ENCODE data around the gene ERP27.

ERP27 gene

GRCh38 chr12:14959463-14959862 is 21.1 kb upstream of the ERP27 start:
- Histone ChIP-seq H3K4me3 (ENCODE audit: low read depth, low read length) (no peak overlapping the region), H3K9me3 (no peaks in the 10 kb centered on the region), H3K36me3 (no peaks in the 10 kb centered on the region), H3K4me1 (peaks cover 14% of the 10 kb centered on the region), H3K27me3 (no peaks in the 10 kb centered on the region)
- no peak for DNase-seq
- TF ChIP-seq, protein P1, sequence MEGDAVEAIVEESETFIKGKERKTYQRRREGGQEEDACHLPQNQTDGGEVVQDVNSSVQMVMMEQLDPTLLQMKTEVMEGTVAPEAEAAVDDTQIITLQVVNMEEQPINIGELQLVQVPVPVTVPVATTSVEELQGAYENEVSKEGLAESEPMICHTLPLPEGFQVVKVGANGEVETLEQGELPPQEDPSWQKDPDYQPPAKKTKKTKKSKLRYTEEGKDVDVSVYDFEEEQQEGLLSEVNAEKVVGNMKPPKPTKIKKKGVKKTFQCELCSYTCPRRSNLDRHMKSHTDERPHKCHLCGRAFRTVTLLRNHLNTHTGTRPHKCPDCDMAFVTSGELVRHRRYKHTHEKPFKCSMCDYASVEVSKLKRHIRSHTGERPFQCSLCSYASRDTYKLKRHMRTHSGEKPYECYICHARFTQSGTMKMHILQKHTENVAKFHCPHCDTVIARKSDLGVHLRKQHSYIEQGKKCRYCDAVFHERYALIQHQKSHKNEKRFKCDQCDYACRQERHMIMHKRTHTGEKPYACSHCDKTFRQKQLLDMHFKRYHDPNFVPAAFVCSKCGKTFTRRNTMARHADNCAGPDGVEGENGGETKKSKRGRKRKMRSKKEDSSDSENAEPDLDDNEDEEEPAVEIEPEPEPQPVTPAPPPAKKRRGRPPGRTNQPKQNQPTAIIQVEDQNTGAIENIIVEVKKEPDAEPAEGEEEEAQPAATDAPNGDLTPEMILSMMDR (IDR thresholded peaks at IDR 0.05; ENCODE audit: low read depth, low read length): no peak

GRCh38 chr12:14959126-14959440 is 20.7 kb upstream of the ERP27 start:
- TF ChIP-seq, protein P1 (IDR thresholded peaks at IDR 0.05; ENCODE audit: low read depth, low read length): no peak
- DNase-seq: no peak
- H3K4me1 ChIP-seq: peaks cover 14% of the 10 kb centered on the region
- H3K27me3 ChIP-seq: no peaks in the 10 kb centered on the region
- H3K9me3 ChIP-seq: no peaks in the 10 kb centered on the region
- no peak overlapping the region for H3K4me3 ChIP-seq (ENCODE audit: low read depth, low read length)
- no peaks in the 10 kb centered on the region for H3K36me3 ChIP-seq

- H3K9me3 ChIP-seq: no peaks in the 10 kb centered on the region
- H3K4me1 ChIP-seq: peaks cover 14% of the 10 kb centered on the region
- DNase-seq: no peak
- no peak overlapping the region for H3K4me3 ChIP-seq (ENCODE audit: low read depth, low read length)
- no peaks in the 10 kb centered on the region for H3K27me3 ChIP-seq
- TF ChIP-seq, protein P1 (IDR thresholded peaks at IDR 0.05; ENCODE audit: low read depth, low read length): no peak
- no peaks in the 10 kb centered on the region for H3K36me3 ChIP-seq
Observed at GRCh38 chr12:14958361-14959125, 20.2 kb upstream of the ERP27 start.

DNA sequence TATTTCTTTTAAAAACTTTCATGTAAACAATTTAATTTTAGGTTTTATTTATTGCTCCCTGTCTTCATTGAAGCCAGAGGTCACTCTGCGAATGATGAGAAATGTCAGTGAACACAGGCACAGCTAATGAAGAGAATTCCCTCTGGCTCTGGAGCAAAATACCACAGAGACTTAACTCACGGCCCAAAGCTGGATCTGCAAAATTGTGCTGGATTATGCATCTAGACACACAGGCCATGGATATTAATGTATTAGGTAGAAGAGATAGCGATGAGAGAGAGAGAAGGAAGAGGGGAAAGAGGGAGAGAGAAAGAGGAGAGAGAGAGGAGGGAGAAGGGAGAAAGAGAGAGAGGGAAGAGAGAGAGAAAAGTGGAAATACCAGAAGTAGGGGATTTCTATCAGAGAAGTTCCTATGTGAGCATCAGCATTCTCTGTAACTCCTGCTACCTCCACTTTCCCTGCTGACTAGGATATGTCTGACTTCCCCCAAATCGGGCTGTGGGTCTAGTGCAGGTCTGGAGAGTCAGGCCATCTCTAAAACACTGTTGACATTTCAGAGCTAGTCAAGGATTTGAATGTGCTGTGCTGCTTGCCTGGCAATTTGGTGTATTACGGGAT is 19.3 kb upstream of the ERP27 start:
- Histone ChIP-seq H3K36me3 (no peaks in the 10 kb centered on the region), H3K4me3 (ENCODE audit: low read depth, low read length) (no peak overlapping the region), H3K4me1 (peaks cover 15% of the 10 kb centered on the region), H3K27me3 (no peaks in the 10 kb centered on the region), H3K9me3 (no peaks in the 10 kb centered on the region)
- TF ChIP-seq, protein P1 (IDR thresholded peaks at IDR 0.05; ENCODE audit: low read depth, low read length): no peak
- DNase-seq: no peak

GRCh38 chr12:14956905-14957304 is 18.6 kb upstream of the ERP27 start:
- DNase-seq: no peak
- Histone ChIP-seq H3K9me3 (no peaks in the 10 kb centered on the region), H3K4me3 (ENCODE audit: low read depth, low read length) (no peak overlapping the region), H3K4me1 (peaks cover 22% of the 10 kb centered on the region), H3K36me3 (no peaks in the 10 kb centered on the region), H3K27me3 (no peaks in the 10 kb centered on the region)
- TF ChIP-seq, protein P1 (IDR thresholded peaks at IDR 0.05; ENCODE audit: low read depth, low read length): no peak

Measured in BE2C (cell line).